ENCODE data around the gene PRKN.

Gene PRKN

GRCh38 chr6:161511447-161512095 is 1216.0 kb downstream of the PRKN start:
- no peak overlapping the region for H3K27ac ChIP-seq (ENCODE audit: extremely low read depth, low read depth, low read length)
- no peaks in the 10 kb centered on the region for H3K9me3 ChIP-seq (ENCODE audit: control insufficient read depth, insufficient read depth, low read depth, low read length)
- CTCF ChIA-PET = interaction anchor here (1.0 kb wide), 1 partner anchor 9 kb away, joined by 3 read pairs; no protein-coding TSS in a partner anchor
- H3K4me3 ChIP-seq (ENCODE audit: low read depth, low read length) = no peak overlapping the region
- POLR2A ChIA-PET = no interaction called here
- TF ChIP-seq ZNF274 (IDR thresholded peaks at IDR 0.05; ENCODE audit: low read length) (no peak), ZNF274 (tag by site-specific recombination; IDR thresholded peaks at IDR 0.05; ENCODE audit: borderline replicate concordance) (no peak), KLF8 (tag by site-specific recombination; IDR thresholded peaks at IDR 0.05) (no peak), PBX3 (CRISPR knock-in tag; IDR thresholded peaks at IDR 0.05) (no peak), ZNF174 (tag by site-specific recombination; IDR thresholded peaks at IDR 0.05) (no peak), ZNF404 (tag by site-specific recombination; IDR thresholded peaks at IDR 0.05) (no peak), IKZF3 (tag by site-specific recombination; IDR thresholded peaks at IDR 0.05) (no peak), TRIM28 (IDR thresholded peaks at IDR 0.05; ENCODE audit: borderline replicate concordance, low read length) (no peak), GLI4 (tag by site-specific recombination; IDR thresholded peaks at IDR 0.05) (no peak), ZSCAN16 (tag by site-specific recombination; IDR thresholded peaks at IDR 0.05) (no peak), ZNF362 (tag by site-specific recombination; IDR thresholded peaks at IDR 0.05) (no peak), ZNF792 (tag by site-specific recombination; IDR thresholded peaks at IDR 0.05) (no peak), YY1 (tag by site-specific recombination; IDR thresholded peaks at IDR 0.05) (no peak)
- TF ChIP-seq, protein P1, sequence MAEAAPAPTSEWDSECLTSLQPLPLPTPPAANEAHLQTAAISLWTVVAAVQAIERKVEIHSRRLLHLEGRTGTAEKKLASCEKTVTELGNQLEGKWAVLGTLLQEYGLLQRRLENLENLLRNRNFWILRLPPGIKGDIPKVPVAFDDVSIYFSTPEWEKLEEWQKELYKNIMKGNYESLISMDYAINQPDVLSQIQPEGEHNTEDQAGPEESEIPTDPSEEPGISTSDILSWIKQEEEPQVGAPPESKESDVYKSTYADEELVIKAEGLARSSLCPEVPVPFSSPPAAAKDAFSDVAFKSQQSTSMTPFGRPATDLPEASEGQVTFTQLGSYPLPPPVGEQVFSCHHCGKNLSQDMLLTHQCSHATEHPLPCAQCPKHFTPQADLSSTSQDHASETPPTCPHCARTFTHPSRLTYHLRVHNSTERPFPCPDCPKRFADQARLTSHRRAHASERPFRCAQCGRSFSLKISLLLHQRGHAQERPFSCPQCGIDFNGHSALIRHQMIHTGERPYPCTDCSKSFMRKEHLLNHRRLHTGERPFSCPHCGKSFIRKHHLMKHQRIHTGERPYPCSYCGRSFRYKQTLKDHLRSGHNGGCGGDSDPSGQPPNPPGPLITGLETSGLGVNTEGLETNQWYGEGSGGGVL (tag by site-specific recombination; IDR thresholded peaks at IDR 0.05) = no peak
- TF ChIP-seq, protein P2, sequence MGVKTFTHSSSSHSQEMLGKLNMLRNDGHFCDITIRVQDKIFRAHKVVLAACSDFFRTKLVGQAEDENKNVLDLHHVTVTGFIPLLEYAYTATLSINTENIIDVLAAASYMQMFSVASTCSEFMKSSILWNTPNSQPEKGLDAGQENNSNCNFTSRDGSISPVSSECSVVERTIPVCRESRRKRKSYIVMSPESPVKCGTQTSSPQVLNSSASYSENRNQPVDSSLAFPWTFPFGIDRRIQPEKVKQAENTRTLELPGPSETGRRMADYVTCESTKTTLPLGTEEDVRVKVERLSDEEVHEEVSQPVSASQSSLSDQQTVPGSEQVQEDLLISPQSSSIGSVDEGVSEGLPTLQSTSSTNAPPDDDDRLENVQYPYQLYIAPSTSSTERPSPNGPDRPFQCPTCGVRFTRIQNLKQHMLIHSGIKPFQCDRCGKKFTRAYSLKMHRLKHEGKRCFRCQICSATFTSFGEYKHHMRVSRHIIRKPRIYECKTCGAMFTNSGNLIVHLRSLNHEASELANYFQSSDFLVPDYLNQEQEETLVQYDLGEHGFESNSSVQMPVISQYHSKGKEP (tag by site-specific recombination; IDR thresholded peaks at IDR 0.05) = no peak
- no peaks in the 10 kb centered on the region for H3K36me3 ChIP-seq (ENCODE audit: control insufficient read depth in 2 of 2, insufficient read depth in 1 of 2, low read length in 2 of 2)
- no peaks in the 10 kb centered on the region for H3K4me1 ChIP-seq (ENCODE audit: control insufficient read depth, insufficient read depth, low read length)

GRCh38 chr6:161508341-161508740 is 1219.2 kb downstream of the PRKN start:
- Histone ChIP-seq H3K36me3 (ENCODE audit: control insufficient read depth in 2 of 2, insufficient read depth in 1 of 2, low read length in 2 of 2) (no peaks in the 10 kb centered on the region), H3K4me1 (ENCODE audit: control insufficient read depth, insufficient read depth, low read length) (no peaks in the 10 kb centered on the region), H3K4me3 (ENCODE audit: low read depth, low read length) (no peak overlapping the region), H3K9me3 (ENCODE audit: control insufficient read depth, insufficient read depth, low read depth, low read length) (no peaks in the 10 kb centered on the region), H3K27ac (ENCODE audit: extremely low read depth, low read depth, low read length) (no peak overlapping the region)
- CTCF ChIA-PET = interaction anchor here (0.7 to 1.6 kb wide), 4 partner anchors 10 to 52 kb away, joined by 5 to 9 read pairs (median 5); no protein-coding TSS in a partner anchor
- POLR2A ChIA-PET = no interaction called here
- TF ChIP-seq OVOL3 (tag by site-specific recombination; IDR thresholded peaks at IDR 0.05) = no peak
- no peak for TF ChIP-seq KLF17 (tag by site-specific recombination; IDR thresholded peaks at IDR 0.05)
- no peak for TF ChIP-seq ZNF791 (tag by site-specific recombination; IDR thresholded peaks at IDR 0.05)
- TF ChIP-seq, protein P3, sequence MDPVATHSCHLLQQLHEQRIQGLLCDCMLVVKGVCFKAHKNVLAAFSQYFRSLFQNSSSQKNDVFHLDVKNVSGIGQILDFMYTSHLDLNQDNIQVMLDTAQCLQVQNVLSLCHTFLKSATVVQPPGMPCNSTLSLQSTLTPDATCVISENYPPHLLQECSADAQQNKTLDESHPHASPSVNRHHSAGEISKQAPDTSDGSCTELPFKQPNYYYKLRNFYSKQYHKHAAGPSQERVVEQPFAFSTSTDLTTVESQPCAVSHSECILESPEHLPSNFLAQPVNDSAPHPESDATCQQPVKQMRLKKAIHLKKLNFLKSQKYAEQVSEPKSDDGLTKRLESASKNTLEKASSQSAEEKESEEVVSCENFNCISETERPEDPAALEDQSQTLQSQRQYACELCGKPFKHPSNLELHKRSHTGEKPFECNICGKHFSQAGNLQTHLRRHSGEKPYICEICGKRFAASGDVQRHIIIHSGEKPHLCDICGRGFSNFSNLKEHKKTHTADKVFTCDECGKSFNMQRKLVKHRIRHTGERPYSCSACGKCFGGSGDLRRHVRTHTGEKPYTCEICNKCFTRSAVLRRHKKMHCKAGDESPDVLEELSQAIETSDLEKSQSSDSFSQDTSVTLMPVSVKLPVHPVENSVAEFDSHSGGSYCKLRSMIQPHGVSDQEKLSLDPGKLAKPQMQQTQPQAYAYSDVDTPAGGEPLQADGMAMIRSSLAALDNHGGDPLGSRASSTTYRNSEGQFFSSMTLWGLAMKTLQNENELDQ (tag by site-specific recombination; IDR thresholded peaks at IDR 0.05; ENCODE audit: low read depth) = no peak
- TF ChIP-seq EGR2 (tag by site-specific recombination; IDR thresholded peaks at IDR 0.05; ENCODE audit: low read depth) = no peak
- no peak for TF ChIP-seq ZNF549 (tag by site-specific recombination; IDR thresholded peaks at IDR 0.05)
- TF ChIP-seq, protein P4, sequence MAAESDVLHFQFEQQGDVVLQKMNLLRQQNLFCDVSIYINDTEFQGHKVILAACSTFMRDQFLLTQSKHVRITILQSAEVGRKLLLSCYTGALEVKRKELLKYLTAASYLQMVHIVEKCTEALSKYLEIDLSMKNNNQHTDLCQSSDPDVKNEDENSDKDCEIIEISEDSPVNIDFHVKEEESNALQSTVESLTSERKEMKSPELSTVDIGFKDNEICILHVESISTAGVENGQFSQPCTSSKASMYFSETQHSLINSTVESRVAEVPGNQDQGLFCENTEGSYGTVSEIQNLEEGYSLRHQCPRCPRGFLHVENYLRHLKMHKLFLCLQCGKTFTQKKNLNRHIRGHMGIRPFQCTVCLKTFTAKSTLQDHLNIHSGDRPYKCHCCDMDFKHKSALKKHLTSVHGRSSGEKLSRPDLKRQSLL (tag by site-specific recombination; IDR thresholded peaks at IDR 0.05) = no peak
- TF ChIP-seq ZNF157 (tag by site-specific recombination; IDR thresholded peaks at IDR 0.05) = no peak
- TF ChIP-seq ZNF785 (tag by site-specific recombination; IDR thresholded peaks at IDR 0.05) = no peak
- no peak for TF ChIP-seq ZNF776 (tag by site-specific recombination; IDR thresholded peaks at IDR 0.05; ENCODE audit: borderline replicate concordance)
- TF ChIP-seq ZNF223 (tag by site-specific recombination; IDR thresholded peaks at IDR 0.05) = no peak
